Peyer's patch (tissue), 4 donors: ENCODE measurements around the gene NME4. TPM values are rescaled to one million over a fixed set of nuclear protein-coding genes. Genes with fewer than 3 reads are reported as not detected.
A peak's percentile ranks its signal among the peaks of the same experiment; 100 is the strongest.

ENCODE experiments used
- DNase-seq, 3 donors: peaks; one replicate each; pipeline ENCODE4 v3.0.0-alpha.2; 2017 to 2019
- H3K27ac ChIP-seq, 4 donors: fragments of 200-600 bp; sonication (generic); one replicate each; pipeline ENCODE4 v1.5.1; 2016 to 2019
- H3K27me3 ChIP-seq, 2 donors: fragments of 200-600 bp; sonication (generic); one replicate each; pipeline ENCODE4 v1.5.1; 2019
- H3K36me3 ChIP-seq, 3 donors: fragments of 200-600 bp; sonication (generic); one replicate each; pipeline ENCODE4 v1.5.1; 2016 to 2019
- H3K4me1 ChIP-seq, 4 donors: fragments of 200-600 bp; sonication (generic); one replicate each; pipeline ENCODE4 v1.5.1; 2016 to 2019
- H3K4me3 ChIP-seq, 4 donors: fragments of 200-600 bp; sonication (generic); 1 replicate in 3 of 4; 2 replicates in 1 of 4; pipeline ENCODE4 v1.5.1; 2016 to 2019; ENCODE audit warnings: mild to moderate bottlenecking in 1 of 4
- H3K9me3 ChIP-seq, 4 donors: fragments of 200-600 bp; sonication (generic); one replicate each; pipeline ENCODE4 v1.5.1; 2016 to 2019; ENCODE audit warnings: mild to moderate bottlenecking in 1 of 4
- CTCF ChIP-seq, 6 experiments: fragments of 450-650 bp in 4 of 6; fragments of 200-600 bp in 2 of 6; sonication (generic) in 1 of 6; IDR thresholded peaks; one replicate each; pipeline ENCODE4 v1.5.1; 2017 to 2019; ENCODE audit warnings: antibody characterized with exemption in 6 of 6, mild to moderate bottlenecking in 3 of 6, moderate library complexity in 1 of 6
- POLR2A ChIP-seq, 2 donors: fragments of 450-650 bp; IDR thresholded peaks; one replicate each; pipeline ENCODE4 v1.5.1; 2017; ENCODE audit warnings: antibody characterized with exemption in 2 of 2, mild to moderate bottlenecking in 2 of 2, moderate library complexity in 2 of 2
- total RNA-seq, 4 donors: library from RNA; depleted of rRNA; stranded (reverse); fragments of >200 nt; gene quantifications; one replicate each; pipeline ENCODE4 v1.1.0, GENCODE V29; 2016

Gene NME4
- total RNA-seq, 4 donors from 2014 or later = 9.6 to 65.2 (median 29.5) TPM

- Histone ChIP-seq H3K9me3 (no peaks in the 10 kb centered on the region), H3K4me1 (peaks cover 0 to 17% (median 13%) of the 10 kb centered on the region in 4 donors), H3K4me3 (no peak overlapping the region), H3K27me3 (no peaks in the 10 kb centered on the region), H3K36me3 (peaks cover 0 to 76% (median 0%) of the 10 kb centered on the region in 3 donors), H3K27ac (no peak overlapping the region)
- TF ChIP-seq POLR2A (IDR thresholded peaks at IDR 0.05) (no peak), CTCF (IDR thresholded peaks at IDR 0.05) (no peak)
- DNase-seq = peak in 1 of 3 donors; percentile 44
Measured at GRCh38 chr16:372302-372983, 24.6 kb upstream of the NME4 start.

GRCh38 chr16:373020-373598, 23.9 kb upstream of the NME4 start:
- TF ChIP-seq CTCF (IDR thresholded peaks at IDR 0.05) (no peak), POLR2A (IDR thresholded peaks at IDR 0.05) (no peak)
- Histone ChIP-seq H3K36me3 (peaks cover 0 to 70% (median 0%) of the 10 kb centered on the region in 3 donors), H3K4me1 (peaks cover 0 to 17% (median 13%) of the 10 kb centered on the region in 4 donors), H3K9me3 (no peaks in the 10 kb centered on the region), H3K27ac (no peak overlapping the region), H3K4me3 (no peak overlapping the region), H3K27me3 (no peaks in the 10 kb centered on the region)
- DNase-seq = peak in 1 of 3 donors; percentile 38

- peak in 1 of 3 donors; percentile 42 for DNase-seq
- Histone ChIP-seq H3K4me1 (peaks cover 0 to 22% (median 13%) of the 10 kb centered on the region in 4 donors), H3K36me3 (peaks cover 0 to 61% (median 0%) of the 10 kb centered on the region in 3 donors), H3K4me3 (no peak overlapping the region), H3K27ac (no peak overlapping the region), H3K9me3 (no peaks in the 10 kb centered on the region), H3K27me3 (no peaks in the 10 kb centered on the region)
- no peak for TF ChIP-seq CTCF (IDR thresholded peaks at IDR 0.05)
- no peak for TF ChIP-seq POLR2A (IDR thresholded peaks at IDR 0.05)
Measured at GRCh38 chr16:373848-374615, 23.0 kb upstream of the NME4 start.

- Histone ChIP-seq H3K4me1 (peaks cover 0 to 25% (median 13%) of the 10 kb centered on the region in 4 donors), H3K27ac (no peak overlapping the region), H3K27me3 (no peaks in the 10 kb centered on the region), H3K4me3 (no peak overlapping the region), H3K36me3 (peaks cover 0 to 59% (median 0%) of the 10 kb centered on the region in 3 donors), H3K9me3 (no peaks in the 10 kb centered on the region)
- no peak for DNase-seq
- TF ChIP-seq POLR2A (IDR thresholded peaks at IDR 0.05) (no peak), CTCF (IDR thresholded peaks at IDR 0.05) (no peak)
Measured at GRCh38 chr16:374616-374926, 22.4 kb upstream of the NME4 start.

- no peaks in the 10 kb centered on the region for H3K9me3 ChIP-seq
- peaks cover 0 to 59% (median 0%) of the 10 kb centered on the region in 3 donors for H3K36me3 ChIP-seq
- no peak overlapping the region for H3K4me3 ChIP-seq
- no peak overlapping the region for H3K27ac ChIP-seq
- no peaks in the 10 kb centered on the region for H3K27me3 ChIP-seq
- DNase-seq = no peak
- TF ChIP-seq CTCF (IDR thresholded peaks at IDR 0.05) (no peak), POLR2A (IDR thresholded peaks at IDR 0.05) (no peak)
- H3K4me1 ChIP-seq = peaks cover 0 to 25% (median 10%) of the 10 kb centered on the region in 4 donors
Measured at GRCh38 chr16:375212-375611, 21.8 kb upstream of the NME4 start.
